ENCODE data around the gene ADAMTSL5.

DNA sequence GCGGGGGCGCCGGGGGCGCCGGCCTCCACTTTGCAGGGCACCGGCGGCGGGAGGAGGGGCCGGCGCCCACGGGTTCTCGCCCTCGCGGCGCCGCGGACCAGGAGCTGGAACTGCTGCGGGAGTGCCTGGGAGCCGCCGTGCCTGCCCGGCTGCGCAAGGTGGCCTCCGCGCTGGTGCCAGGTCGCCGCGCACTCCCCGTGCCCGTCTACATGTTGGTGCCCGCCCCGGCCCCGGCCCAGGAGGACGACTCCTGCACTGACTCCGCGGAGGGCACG lies 45.7 kb downstream of the ADAMTSL5 start:
- TF ChIP-seq, protein P1, sequence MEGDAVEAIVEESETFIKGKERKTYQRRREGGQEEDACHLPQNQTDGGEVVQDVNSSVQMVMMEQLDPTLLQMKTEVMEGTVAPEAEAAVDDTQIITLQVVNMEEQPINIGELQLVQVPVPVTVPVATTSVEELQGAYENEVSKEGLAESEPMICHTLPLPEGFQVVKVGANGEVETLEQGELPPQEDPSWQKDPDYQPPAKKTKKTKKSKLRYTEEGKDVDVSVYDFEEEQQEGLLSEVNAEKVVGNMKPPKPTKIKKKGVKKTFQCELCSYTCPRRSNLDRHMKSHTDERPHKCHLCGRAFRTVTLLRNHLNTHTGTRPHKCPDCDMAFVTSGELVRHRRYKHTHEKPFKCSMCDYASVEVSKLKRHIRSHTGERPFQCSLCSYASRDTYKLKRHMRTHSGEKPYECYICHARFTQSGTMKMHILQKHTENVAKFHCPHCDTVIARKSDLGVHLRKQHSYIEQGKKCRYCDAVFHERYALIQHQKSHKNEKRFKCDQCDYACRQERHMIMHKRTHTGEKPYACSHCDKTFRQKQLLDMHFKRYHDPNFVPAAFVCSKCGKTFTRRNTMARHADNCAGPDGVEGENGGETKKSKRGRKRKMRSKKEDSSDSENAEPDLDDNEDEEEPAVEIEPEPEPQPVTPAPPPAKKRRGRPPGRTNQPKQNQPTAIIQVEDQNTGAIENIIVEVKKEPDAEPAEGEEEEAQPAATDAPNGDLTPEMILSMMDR (IDR thresholded peaks at IDR 0.05), result no peak
- no peak for TF ChIP-seq POLR2A (IDR thresholded peaks at IDR 0.05)

Measured in sigmoid colon (tissue), 3 donors.